Embryonic facial prominence (tissue), 1 donor: ENCODE results near the gene BRDT.
"Not testable (repeated sequence)": the region's sequence is repeated elsewhere in the genome, so short reads cannot be mapped to it uniquely, and the experiment has no call there.

ENCODE experiments used
- DNase-seq: peaks from one replicate; pipeline ENCODE4 v3.0.0-alpha.2; 2016; ENCODE audit errors: extremely low spot score

BRDT gene

DNA sequence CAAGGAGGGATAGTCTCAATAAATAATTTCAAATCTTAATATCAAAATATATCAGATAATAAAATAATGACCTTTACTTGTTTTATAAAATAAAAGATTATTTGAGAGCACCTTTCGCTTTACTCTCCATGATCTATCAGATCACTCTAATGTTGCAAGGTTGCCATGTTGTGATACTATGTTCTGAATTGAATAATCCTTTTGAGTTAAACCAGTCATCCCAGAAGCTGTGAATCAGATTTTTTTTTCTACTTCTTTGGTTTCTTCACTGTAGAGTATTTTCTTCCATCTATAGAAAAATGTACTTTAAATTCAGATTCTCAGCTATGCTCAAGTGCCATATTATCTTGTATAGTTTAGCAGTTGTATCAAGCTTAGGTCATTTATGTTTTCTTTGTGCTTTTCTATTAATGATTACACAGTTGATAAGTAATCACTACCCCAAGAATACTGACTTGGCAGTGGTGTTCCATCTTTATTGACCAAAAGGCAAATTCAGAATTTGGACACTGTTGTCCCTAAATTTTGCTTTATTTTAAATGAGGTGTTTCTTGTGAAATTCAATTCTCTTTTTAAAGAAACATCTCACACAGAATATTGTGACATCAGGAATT is 32.9 kb downstream of the BRDT start:
- no peak for DNase-seq

DNA sequence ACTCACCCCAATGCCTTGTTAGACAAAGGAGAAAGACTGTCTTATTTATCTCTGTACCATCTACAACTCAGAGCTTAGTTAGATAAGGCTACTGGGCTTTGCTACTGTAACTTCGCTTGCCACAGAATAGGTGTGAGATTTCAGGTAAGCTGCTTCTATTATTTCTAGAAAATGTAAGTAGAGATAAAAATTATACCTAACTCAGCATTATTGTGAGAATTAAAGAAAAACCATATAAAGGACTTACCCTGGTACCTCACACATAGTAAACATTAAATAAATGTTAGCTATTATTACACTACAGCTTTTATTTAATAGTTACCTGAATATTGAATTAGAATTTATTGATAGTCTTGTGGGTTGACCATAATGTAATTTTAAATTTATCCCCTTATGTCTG is 44.1 kb downstream of the BRDT start:
- DNase-seq: no peak

DNA sequence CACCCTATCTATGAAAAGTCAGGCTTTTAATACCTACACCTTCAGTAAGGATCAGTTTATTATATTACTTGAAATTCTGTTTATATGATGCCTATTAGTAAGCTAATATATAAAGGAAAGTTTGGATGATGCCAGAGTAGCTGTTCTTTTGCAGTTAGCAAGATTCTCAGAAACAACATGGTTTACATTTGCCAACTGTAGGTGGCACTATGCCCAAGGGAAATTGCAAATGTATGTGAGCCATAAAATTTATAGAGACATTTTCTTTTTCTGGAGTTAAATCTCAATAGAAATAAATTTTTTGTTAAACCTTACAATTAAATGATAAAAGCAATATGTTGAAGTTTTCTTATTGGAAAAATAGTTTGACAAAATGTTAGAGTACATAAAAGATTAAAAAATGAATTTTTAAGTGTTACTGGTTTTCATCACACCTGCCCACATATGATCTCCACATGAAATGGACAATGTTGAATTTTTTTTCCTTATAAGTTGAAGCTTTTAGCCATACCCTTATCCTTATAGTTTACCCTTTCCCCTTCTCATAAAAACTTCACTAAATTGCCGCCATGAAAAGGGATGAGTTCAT is 48.5 kb downstream of the BRDT start:
- no peak for DNase-seq

- DNase-seq: no peak
Observed at GRCh38 chr1:92004129-92004528, 54.9 kb downstream of the BRDT start.

- DNase-seq: no peak
Observed at GRCh38 chr1:92013923-92014322, 64.7 kb downstream of the BRDT start.

DNA sequence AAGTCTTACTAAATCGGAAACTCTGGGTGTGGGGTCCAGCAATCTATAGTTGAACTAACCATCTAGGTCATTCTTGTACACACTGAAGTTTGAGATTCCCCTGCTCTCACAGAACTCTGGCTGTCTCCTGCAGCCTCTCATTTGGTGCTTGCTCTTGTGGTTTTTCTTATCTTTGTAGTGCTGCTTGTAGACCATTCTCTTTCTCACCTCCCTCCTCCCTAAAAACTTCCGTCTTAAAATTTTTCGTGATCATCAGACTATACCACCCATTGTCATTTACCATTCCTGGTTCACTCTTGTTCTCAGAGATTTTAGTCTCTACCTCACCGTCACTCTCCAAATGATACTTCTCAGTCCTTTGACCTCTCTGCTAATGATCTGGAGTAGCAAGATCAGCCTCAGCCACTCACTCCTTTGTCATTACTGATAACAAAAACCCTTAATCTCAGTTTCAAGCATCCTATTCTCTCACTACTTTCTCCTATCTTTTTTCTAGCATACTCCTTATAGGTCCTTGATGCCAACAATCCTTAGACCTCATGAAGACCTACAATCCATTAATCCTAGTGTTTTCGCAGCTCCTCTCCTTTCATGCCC is 67.6 kb downstream of the BRDT start:
- no peak for DNase-seq

DNA sequence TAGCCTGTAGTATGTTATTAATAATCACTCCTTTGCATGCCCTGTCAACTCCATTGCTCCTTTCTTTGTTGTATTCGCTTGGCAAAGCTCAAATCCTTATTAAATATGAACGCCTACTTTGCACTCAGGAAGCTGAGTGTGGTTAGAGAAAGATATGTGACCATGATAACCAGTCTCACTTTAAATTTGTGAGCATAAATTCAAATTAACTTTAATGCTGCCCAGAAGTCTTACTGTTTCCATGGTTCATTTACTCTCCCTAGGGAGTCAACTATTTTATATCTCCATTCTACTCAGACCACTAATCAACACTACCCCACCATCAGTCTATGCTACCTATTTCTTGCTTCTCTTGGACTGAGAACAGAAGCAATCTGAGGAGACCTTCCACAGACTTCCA is 68.5 kb downstream of the BRDT start:
- no peak for DNase-seq

DNA sequence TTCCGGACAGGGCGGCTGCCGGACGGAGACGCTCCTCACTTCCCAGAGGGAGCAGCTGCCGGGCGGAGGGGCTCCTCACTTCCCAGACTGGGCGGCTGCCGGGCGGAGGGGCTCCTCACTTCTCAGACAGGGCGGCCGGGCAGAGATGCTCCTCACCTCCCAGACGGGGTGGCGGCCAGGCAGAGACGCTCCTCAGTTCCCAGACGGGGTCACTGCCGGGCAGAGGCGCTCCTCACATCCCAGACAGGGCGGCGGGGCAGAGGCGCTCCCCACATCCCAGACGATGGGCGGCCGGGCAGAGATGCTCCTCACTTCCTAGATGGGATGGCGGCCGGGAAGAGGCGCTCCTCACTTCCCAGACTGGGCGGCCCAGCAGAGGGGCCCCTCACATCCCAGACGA is 76.8 kb downstream of the BRDT start:
- not testable (repeated sequence) for DNase-seq

- DNase-seq: no peak
Observed at GRCh38 chr1:92026806-92027205, 77.6 kb downstream of the BRDT start.

DNA sequence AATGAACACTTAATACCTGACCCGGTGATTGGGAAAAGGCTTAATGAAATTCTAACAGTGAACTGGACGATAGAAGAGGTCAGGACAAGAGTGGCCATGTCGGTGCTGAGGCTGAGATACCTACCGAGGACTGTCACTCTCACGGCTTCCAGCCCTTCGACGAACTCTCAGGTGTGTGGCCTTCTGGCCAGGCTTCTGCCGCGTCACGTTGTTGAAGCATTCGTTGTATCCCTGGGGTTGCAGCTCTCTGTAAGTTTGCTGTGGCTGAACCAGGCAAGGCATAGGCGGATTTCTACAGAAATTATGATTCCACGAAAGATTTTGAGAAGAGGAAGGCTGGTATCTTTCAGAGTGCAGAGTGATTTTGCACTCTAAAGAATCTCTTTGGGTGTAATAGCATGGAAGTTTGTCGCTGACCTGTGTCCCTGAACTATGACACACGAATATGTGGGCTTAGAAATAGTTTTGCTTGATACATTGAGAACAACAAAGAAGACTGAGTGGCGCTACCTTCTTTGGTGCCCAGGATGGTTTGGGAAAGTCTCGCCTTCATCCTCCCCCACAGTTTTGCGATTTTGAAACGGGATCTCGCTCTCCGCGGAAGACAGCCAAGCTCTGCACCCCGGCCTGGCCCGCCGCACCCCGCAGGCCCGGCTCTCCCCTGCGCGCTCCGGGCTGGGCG is 80.2 kb downstream of the BRDT start:
- DNase-seq: no peak

DNA sequence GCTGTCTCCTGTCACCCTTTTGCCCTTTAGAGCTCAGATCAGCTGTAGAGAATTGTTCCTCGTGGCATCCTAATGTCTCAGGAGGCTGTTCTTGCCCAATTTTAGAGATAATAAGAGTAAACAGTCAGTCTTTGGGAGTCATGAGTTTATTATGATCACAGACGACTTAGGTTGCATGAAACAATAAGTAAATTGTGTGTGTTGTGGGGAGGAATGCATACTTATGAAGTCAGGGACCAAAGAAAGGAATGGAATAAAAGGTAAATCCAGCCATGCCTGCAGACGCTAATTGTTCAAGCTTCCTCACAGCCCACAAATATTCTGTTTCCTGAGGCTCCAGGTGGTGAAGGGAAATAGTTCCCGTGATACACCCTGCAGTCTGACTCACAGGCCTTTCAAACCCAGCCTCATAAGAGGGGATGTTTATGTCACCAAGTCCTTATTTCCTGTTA is 81.5 kb downstream of the BRDT start:
- peak; percentile 10 for DNase-seq

DNA sequence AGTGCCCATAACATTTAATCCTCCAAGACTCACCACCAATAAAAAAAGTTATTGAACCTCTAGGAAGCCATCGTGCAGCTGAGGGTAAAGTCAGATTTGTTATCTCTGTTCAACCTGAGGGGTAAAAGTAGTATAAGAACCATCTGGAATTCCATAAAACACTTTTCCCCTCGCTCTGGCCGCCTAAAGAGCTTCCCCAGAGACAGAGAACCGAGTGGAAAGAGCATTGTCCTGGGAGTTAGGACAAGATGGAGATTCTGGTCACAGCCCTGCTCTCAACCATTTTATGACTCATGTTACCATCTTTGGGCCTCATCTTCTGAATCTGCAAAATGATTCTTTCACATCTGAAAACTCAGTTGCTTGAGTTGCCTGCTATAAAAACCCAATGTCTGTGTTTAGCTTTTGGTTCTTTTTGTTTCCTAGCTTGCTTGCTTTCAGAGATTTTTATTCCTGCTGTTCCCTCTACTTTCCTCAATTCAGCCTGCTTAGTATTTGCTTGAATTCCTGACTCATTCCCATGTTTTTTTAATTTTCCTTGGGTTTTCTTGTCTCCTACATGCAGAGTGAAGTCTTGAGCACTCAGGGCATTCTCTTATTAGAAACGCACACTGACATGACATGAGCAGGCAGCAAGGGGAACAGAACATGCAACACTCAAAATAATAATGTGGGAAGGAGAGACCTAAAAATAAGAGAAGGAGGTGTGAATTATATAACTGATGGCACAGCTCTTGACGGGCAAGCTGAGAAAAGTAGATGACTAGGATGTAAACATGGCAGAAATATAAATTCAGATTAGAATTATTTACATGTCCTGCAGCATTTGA is 82.3 kb downstream of the BRDT start:
- no peak for DNase-seq

- DNase-seq: no peak
Observed at GRCh38 chr1:92037400-92037799, 88.2 kb downstream of the BRDT start.

GRCh38 chr1:92038695-92039346 is 89.6 kb downstream of the BRDT start:
- DNase-seq: no peak

DNA sequence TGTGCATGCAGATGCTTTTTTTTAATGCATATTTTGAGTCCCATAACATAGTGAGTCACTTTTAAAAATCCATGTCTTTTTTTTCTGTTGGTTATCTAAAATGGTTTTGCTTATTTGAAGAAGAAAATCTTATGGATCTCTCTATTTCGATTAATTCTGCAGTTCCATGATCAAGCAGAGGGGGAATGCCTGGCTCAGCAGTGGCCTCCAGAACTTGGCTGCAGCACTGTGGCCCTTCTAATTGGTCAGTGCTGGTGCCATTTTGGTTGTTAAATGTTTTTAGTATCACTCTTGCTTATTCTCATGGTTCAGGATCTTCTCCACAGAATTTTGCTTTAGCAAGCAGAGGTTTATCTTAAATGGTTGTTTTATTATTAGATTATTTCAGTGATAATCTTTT is 91.8 kb downstream of the BRDT start:
- no peak for DNase-seq

DNA sequence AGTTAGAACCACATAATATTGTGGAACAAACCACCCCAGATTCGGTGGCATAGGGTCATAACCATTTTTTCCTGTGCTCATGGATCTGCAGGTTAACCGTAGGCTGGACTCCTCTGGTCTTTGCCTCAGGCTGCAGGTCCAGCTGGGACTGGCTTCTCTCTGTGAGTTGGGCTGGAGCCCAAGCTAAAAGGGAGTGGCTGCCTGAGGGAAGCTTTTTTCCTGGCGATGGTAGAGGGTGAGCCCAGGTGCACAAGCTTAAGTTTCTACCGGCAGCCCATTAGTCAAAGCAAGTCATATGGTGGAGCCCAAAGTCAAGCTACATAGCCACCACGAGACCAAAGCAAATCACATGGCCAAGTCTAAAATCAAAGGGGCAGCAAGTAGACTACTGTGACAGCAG is 94.4 kb downstream of the BRDT start:
- no peak for DNase-seq

- no peak for DNase-seq
Observed at GRCh38 chr1:92045766-92046495, 96.7 kb downstream of the BRDT start.

DNA sequence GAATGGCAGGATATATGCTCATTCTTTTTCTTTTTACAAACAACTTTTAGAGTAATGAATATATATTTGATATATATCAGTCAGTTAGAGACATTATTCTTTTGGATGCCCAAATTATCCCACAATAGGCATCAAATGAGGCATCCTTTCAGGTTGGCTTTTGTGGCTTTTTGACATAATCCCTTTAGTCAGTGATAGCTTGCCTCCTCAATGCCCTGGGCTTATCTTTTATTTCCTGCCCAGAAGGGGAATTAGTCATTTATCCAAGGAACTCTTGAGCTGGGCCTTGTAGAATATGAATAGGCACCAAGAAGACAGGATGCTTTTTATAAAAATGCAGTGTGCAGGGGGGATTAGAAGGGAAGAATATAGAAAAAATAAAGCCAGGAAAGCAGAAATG is 102.7 kb downstream of the BRDT start:
- no peak for DNase-seq
